Smooth muscle cell (in vitro differentiated cells): ENCODE results near the gene PSORS1C1. TPM values are rescaled to one million over a fixed set of nuclear protein-coding genes. Genes with fewer than 3 reads are reported as not detected.
"Not testable (repeated sequence)": the region's sequence is repeated elsewhere in the genome, so short reads cannot be mapped to it uniquely, and the experiment has no call there.

Source experiments
- DNase-seq: peaks from one replicate; lab custom pipeline; 2025; ENCODE audit not compliant: unreplicated experiment; lab: John Stamatoyannopoulos, UW
- H2AFZ ChIP-seq: fragments of 200-600 bp; sonication (generic); 2 replicates; pipeline ENCODE4 v1.6.0; 2016; ENCODE audit warnings: antibody characterized with exemption, low read depth, mild to moderate bottlenecking
- H3F3A ChIP-seq: fragments of 200-600 bp; sonication (generic); 2 replicates; pipeline ENCODE4 v1.6.0; 2017; ENCODE audit warnings: antibody characterized with exemption, low read depth
- H3K27ac ChIP-seq: fragments of 200-600 bp; sonication (generic); 2 replicates; pipeline ENCODE4 v1.5.1; 2016; ENCODE audit warnings: low read depth, mild to moderate bottlenecking
- H3K27me3 ChIP-seq: fragments of 200-600 bp; sonication (generic); 2 replicates; pipeline ENCODE4 v1.6.1; 2016; ENCODE audit warnings: low read depth, mild to moderate bottlenecking
- H3K36me3 ChIP-seq: fragments of 200-600 bp; sonication (generic); 2 replicates; pipeline ENCODE4 v1.5.1; 2016; ENCODE audit warnings: low read depth
- H3K4me1 ChIP-seq: fragments of 200-600 bp; sonication (generic); 2 replicates; pipeline ENCODE4 v1.5.1; 2016; ENCODE audit warnings: low read depth
- H3K4me2 ChIP-seq: fragments of 200-600 bp; sonication (generic); 2 replicates; pipeline ENCODE4 v1.6.0; 2016; ENCODE audit warnings: mild to moderate bottlenecking
- H3K4me3 ChIP-seq: fragments of 200-600 bp; sonication (generic); 2 replicates; pipeline ENCODE4 v1.5.1; 2016; ENCODE audit warnings: mild to moderate bottlenecking
- H3K79me2 ChIP-seq: fragments of 200-600 bp; sonication (generic); 2 replicates; pipeline ENCODE4 v1.6.0; 2016; ENCODE audit warnings: low read depth, mild to moderate bottlenecking
- H3K9ac ChIP-seq: fragments of 200-600 bp; sonication (generic); 2 replicates; pipeline ENCODE4 v1.6.0; 2016; ENCODE audit warnings: low read depth
- H3K9me3 ChIP-seq: fragments of 200-600 bp; sonication (generic); replicated peaks from 2 replicates; pipeline ENCODE4 v1.5.1; 2016; ENCODE audit warnings: low read depth
- H4K20me1 ChIP-seq: fragments of 200-600 bp; sonication (generic); 2 replicates; pipeline ENCODE4 v1.6.0; 2016; ENCODE audit warnings: low read depth
- WGBS: methylation state at CpG from one replicate; pipeline ENCODE4 v1.1.7; 2016; ENCODE audit warnings: low lambda C conversion rate; 5-methylcytosine and 5-hydroxymethylcytosine counted together
- polyA plus RNA-seq: library from polyadenylated mRNA; unstranded; fragments of >200 nt; fragmentation: Nextera tagmentation; extraction: Ambion mirVana; gene quantifications from 2 replicates; pipeline ENCODE4 v1.2.1, GENCODE V29; 2016
- small RNA-seq: library from RNA; depleted of rRNA; stranded (forward); fragments of <200 nt; gene quantifications from one replicate; pipeline ENCODE3, GENCODE V24; 2014
- total RNA-seq: library from RNA; depleted of rRNA; stranded (reverse); fragments of >200 nt; gene quantifications from 2 replicates; pipeline ENCODE4 v1.2.3, GENCODE V29; 2014
- TF ChIP-seq, protein P1 (sequence below): fragments of 200-600 bp; sonication (generic); IDR thresholded peaks from 2 replicates; pipeline ENCODE4 v1.5.1; 2017; ENCODE audit warnings: borderline replicate concordance, mild to moderate bottlenecking, antibody characterized with exemption; ENCODE audit not compliant: insufficient read depth, poor library complexity, severe bottlenecking

The PSORS1C1 gene
- total and polyA plus RNA-seq, 2 experiments from 2014 or later: 2.1 to 6.5 TPM

DNA sequence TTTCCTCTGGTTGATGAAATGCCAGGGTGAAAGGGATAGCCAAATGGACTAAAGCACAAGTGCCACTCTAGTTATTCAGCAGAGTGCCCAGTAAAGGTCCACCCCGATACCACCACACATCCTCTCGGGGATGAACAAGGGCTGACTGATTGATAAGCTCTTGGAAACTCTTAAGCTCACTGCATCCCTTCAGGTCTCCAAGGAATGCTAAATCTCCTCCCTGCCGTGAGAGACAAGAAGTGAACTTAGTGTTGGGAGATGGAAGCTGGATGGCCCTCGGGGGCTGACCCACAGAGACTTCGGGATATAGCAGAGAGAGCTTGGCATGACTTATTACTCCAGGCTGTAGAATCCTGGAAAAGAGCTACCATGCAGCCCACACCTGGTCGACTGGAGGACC, 69.3 kb downstream of the PSORS1C1 start:
- DNase-seq, H3K4me1 ChIP-seq, H3K9ac ChIP-seq, H4K20me1 ChIP-seq, H3K4me3 ChIP-seq, H3K27ac ChIP-seq, H3K4me2 ChIP-seq, H3K36me3 ChIP-seq, H3K9me3 ChIP-seq, H2AFZ ChIP-seq, H3K27me3 ChIP-seq, H3F3A ChIP-seq, H3K79me2 ChIP-seq: not testable (repeated sequence)
- 74% methylated on average over 6 of the region's 6 CpGs for WGBS

DNA sequence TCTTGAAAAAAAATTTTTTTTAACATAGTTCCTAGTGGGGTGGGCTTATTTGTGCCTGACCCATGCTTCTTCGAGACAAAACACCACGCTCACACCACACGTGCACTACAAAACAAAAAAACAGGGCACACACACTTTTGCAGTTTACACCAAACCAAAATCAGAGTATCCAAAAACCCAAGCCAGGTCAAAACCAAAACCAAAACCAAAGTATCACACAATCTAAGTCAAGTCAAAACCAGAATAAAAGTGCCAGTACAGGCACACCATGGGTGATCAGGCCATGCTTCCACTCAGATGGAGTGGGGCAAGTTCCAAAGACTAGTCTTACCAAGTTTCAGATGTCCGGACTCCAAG, 71.1 kb downstream of the PSORS1C1 start:
- H3K27ac ChIP-seq, H3K36me3 ChIP-seq, H2AFZ ChIP-seq, H3K79me2 ChIP-seq, H4K20me1 ChIP-seq, DNase-seq, H3F3A ChIP-seq, H3K9me3 ChIP-seq, H3K9ac ChIP-seq, H3K27me3 ChIP-seq, H3K4me1 ChIP-seq, H3K4me2 ChIP-seq, H3K4me3 ChIP-seq: not testable (repeated sequence)
- 95% methylated on average over 4 of the region's 4 CpGs for WGBS

DNA sequence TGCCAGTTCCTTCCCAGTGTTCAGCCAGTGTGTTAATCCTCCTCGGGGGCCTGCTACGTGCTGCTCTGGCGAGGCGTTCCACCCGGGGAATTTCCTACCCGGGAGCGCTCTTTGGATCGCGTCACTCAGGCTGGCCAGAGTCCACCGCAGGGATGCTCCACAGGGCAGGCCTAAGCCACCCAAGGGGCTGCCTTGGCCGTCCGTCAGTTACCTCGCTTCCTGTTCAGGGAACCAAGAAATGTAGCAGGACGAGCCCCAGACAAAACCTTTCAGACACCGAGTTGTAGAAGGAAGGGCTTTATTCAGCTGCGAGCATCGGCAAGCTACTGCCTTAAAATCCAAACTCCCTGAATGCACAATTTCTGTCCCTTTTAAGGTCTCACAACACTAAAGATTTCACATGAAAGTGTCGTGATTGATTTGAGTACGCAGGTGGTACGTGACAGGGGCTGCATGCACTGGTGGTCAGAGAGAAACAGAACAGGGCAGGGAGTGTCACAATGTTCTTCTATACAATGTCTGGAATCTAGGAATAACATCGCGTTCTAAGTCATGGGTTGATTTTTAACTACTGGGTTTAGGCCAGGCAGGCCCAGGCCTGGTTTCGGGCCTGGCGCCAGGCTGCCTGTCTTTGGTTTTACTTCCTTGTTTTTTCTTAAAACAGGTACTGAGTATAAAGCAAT, 71.6 kb downstream of the PSORS1C1 start:
- Histone ChIP-seq H4K20me1 (no peaks in the 10 kb centered on the region), H3K4me2 (no peak overlapping the region), H3K27ac (no peak overlapping the region), H3K4me3 (no peak overlapping the region), H3F3A (no peaks in the 10 kb centered on the region), H3K36me3 (no peaks in the 10 kb centered on the region), H3K9me3 (no peaks in the 10 kb centered on the region), H3K79me2 (no peaks in the 10 kb centered on the region), H2AFZ (no peak overlapping the region), H3K27me3 (no peaks in the 10 kb centered on the region), H3K9ac (no peak overlapping the region), H3K4me1 (no peaks in the 10 kb centered on the region)
- TF ChIP-seq, protein P1, sequence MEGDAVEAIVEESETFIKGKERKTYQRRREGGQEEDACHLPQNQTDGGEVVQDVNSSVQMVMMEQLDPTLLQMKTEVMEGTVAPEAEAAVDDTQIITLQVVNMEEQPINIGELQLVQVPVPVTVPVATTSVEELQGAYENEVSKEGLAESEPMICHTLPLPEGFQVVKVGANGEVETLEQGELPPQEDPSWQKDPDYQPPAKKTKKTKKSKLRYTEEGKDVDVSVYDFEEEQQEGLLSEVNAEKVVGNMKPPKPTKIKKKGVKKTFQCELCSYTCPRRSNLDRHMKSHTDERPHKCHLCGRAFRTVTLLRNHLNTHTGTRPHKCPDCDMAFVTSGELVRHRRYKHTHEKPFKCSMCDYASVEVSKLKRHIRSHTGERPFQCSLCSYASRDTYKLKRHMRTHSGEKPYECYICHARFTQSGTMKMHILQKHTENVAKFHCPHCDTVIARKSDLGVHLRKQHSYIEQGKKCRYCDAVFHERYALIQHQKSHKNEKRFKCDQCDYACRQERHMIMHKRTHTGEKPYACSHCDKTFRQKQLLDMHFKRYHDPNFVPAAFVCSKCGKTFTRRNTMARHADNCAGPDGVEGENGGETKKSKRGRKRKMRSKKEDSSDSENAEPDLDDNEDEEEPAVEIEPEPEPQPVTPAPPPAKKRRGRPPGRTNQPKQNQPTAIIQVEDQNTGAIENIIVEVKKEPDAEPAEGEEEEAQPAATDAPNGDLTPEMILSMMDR: no peak
- WGBS: 85% methylated on average over 24 of the region's 24 CpGs
- no peak for DNase-seq

DNA sequence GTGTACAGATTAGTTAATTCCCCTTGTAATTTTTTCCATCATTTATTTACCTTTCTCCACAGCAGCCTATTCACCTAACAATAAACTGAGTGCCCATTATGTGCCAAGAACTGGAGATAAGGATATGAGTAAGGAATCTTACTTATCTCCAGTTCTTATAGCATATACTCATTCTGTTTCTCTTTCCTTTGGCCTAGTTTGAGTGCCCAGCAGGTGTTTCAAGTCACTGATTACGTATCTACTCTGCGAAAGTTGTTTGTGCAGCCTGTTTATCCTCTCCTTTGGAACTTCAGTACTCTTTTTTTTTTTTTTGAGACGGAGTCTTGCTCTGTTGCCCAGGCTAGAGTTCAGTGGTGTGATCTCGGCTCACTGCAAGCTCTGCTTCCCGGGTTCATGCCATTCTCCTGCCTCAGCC, 73.2 kb downstream of the PSORS1C1 start:
- Histone ChIP-seq H3K27me3 (no peaks in the 10 kb centered on the region), H4K20me1 (no peaks in the 10 kb centered on the region), H3K9ac (no peak overlapping the region), H3K36me3 (no peaks in the 10 kb centered on the region), H3K4me3 (no peak overlapping the region), H3K4me1 (no peaks in the 10 kb centered on the region), H2AFZ (no peak overlapping the region), H3K4me2 (no peak overlapping the region), H3K27ac (no peak overlapping the region), H3K79me2 (no peaks in the 10 kb centered on the region), H3K9me3 (no peaks in the 10 kb centered on the region), H3F3A (no peaks in the 10 kb centered on the region)
- no peak for DNase-seq
- WGBS: 91% methylated on average over 5 of the region's 5 CpGs
- TF ChIP-seq, protein P1: no peak

DNA sequence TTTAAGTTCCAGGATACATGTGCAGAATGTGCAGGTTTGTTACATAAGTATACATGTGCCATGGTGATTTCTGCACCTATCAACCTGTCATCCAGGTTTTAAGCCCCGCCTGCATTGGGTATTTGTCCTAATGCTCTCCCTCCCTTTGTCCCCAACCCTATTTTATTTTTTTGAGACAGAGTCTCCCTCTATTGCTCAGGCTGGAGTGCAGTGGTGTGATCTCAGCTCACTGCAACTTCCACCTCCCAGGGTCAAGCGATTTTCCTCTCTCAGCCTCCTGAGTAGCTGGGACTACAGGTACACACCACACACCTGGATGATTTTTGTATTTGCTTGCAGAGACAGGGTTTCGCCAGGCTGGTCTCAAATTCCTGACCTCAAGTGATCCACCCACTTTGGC, 74.6 kb downstream of the PSORS1C1 start:
- WGBS: 70% methylated on average over 3 of the region's 3 CpGs
- not testable (repeated sequence) for H3K4me2 ChIP-seq, H2AFZ ChIP-seq

More for the DNA sequence above, 74.6 kb downstream of the PSORS1C1 start:
- not testable (repeated sequence) for H3K27ac ChIP-seq, DNase-seq, H4K20me1 ChIP-seq, H3K9ac ChIP-seq, H3K79me2 ChIP-seq, H3F3A ChIP-seq, H3K4me1 ChIP-seq, H3K9me3 ChIP-seq, H3K36me3 ChIP-seq, H3K27me3 ChIP-seq, H3K4me3 ChIP-seq

Small RNA genes lying within 50 kb of the gene (small RNA-seq; reads per million reads assigned to genes)
- 0.08 reads per million for gene POLR2LP1
- gene RNU6-1133P: not detected

Other genes starting within 250 kb of the PSORS1C1 start
- 30.7 and 82.6 TPM in 2 replicates for gene DDR1, start 230.3 kb upstream of the PSORS1C1 start, total RNA-seq
- 23.8 and 77.3 TPM in 2 replicates for gene DDR1, start 230.3 kb upstream of the PSORS1C1 start, polyA plus RNA-seq
- gene GTF2H4, start 206.6 kb upstream of the PSORS1C1 start, total RNA-seq: 15.6 and 24.8 TPM in 2 replicates
- gene GTF2H4, start 206.6 kb upstream of the PSORS1C1 start, polyA plus RNA-seq: 7.2 and 9.5 TPM in 2 replicates
- 15.1 and 18.4 TPM in 2 replicates for gene VARS2, start 200.6 kb upstream of the PSORS1C1 start, total RNA-seq
- gene VARS2, start 200.6 kb upstream of the PSORS1C1 start, polyA plus RNA-seq: 15.4 and 19.6 TPM in 2 replicates
- not detected in 2 replicates for gene SFTA2, start 182.6 kb upstream of the PSORS1C1 start, total RNA-seq
- not detected in 2 replicates for gene SFTA2, start 182.6 kb upstream of the PSORS1C1 start, polyA plus RNA-seq
- 0.31 TPM in 1 of 2 replicates, not detected in the other for gene MUCL3, start 173.8 kb upstream of the PSORS1C1 start, total RNA-seq
- gene MUCL3, start 173.8 kb upstream of the PSORS1C1 start, polyA plus RNA-seq: not detected in 2 replicates
- not detected in 2 replicates for gene MUC21, start 131.1 kb upstream of the PSORS1C1 start, total RNA-seq
- not detected in 2 replicates for gene MUC21, start 131.1 kb upstream of the PSORS1C1 start, polyA plus RNA-seq
- gene MUC22, start 104.3 kb upstream of the PSORS1C1 start, total RNA-seq: not detected in 2 replicates
- gene MUC22, start 104.3 kb upstream of the PSORS1C1 start, polyA plus RNA-seq: not detected in 2 replicates
- gene C6orf15, start 2.2 kb upstream of the PSORS1C1 start, total RNA-seq: 0.63 and 0.94 TPM in 2 replicates
- 0.52 and 1.5 TPM in 2 replicates for gene C6orf15, start 2.2 kb upstream of the PSORS1C1 start, polyA plus RNA-seq
- 1.4 and 11.6 TPM in 2 replicates for gene CDSN, start 5.6 kb downstream of the PSORS1C1 start, total RNA-seq
- 1.2 TPM in 1 of 2 replicates, not detected in the other for gene CDSN, start 5.6 kb downstream of the PSORS1C1 start, polyA plus RNA-seq
- 0.49 and 0.90 TPM in 2 replicates for gene PSORS1C2, start 24.3 kb downstream of the PSORS1C1 start, total RNA-seq
- 0.97 and 1.1 TPM in 2 replicates for gene PSORS1C2, start 24.3 kb downstream of the PSORS1C1 start, polyA plus RNA-seq
- gene CCHCR1, start 43.0 kb downstream of the PSORS1C1 start, total RNA-seq: 4.9 and 8.2 TPM in 2 replicates
- gene CCHCR1, start 43.0 kb downstream of the PSORS1C1 start, polyA plus RNA-seq: 15.0 and 25.4 TPM in 2 replicates
- 4.5 and 7.8 TPM in 2 replicates for gene TCF19, start 43.8 kb downstream of the PSORS1C1 start, total RNA-seq
- gene TCF19, start 43.8 kb downstream of the PSORS1C1 start, polyA plus RNA-seq: 5.4 and 10.5 TPM in 2 replicates
- gene POU5F1, start 55.9 kb downstream of the PSORS1C1 start, total RNA-seq: not detected in 2 replicates
- gene POU5F1, start 55.9 kb downstream of the PSORS1C1 start, polyA plus RNA-seq: 0.25 TPM in 1 of 2 replicates, not detected in the other
- gene HLA-C, start 157.3 kb downstream of the PSORS1C1 start, total RNA-seq: 209 and 256 TPM in 2 replicates
- gene HLA-C, start 157.3 kb downstream of the PSORS1C1 start, polyA plus RNA-seq: 387 and 404 TPM in 2 replicates
- 238 and 2,794 TPM in 2 replicates for gene HLA-B, start 242.4 kb downstream of the PSORS1C1 start, total RNA-seq
- 605 and 646 TPM in 2 replicates for gene HLA-B, start 242.4 kb downstream of the PSORS1C1 start, polyA plus RNA-seq